HG03097 (cell line): ENCODE measurements around the gene PRKN.

Experiments
- ATAC-seq: cut with Tn5 transposase; IDR thresholded peaks from one replicate; pipeline ENCODE4 v1.9.1; 2021; ENCODE audit not compliant: unreplicated experiment, low FRiP score

The PRKN gene

GRCh38 chr6:161602359-161602758 is 1125.2 kb downstream of the PRKN start:
- no peak for ATAC-seq

- ATAC-seq, result no peak
These were observed 1128.7 kb downstream of the PRKN start for GRCh38 chr6:161598896-161599295.

DNA sequence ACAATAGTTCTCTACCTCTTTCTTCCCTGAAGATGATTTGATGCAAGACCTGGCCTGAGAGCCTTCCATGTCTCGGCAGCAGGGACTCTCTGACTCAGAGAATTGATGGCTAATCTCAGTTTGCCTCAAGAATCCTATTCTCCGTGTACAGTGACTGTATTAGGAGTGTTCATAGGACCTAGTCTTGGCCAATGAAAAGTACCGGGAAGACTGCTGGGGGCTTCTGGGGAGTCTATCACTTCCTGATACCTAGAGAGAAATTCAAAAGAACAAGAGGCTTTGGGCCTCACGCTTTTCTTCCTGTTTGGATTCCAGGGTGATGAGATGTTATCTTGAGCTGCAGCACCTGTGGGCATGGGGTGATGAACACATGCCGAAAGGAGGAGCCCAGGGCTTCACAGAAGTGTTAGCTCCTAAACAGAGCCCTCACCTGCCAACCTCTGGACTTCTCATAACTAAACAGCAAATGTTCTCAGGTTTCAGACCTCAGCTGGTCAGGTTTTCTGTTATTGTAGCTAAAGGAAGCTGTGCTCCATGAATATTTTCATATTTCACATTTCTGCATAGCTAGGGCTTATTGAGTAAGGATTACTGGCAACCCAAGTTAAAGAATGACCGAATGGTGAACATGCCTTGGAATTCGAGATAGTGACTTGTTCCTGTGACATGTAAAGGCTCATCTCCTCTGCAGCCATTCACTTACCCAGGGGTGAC is 1130.6 kb downstream of the PRKN start:
- ATAC-seq, result no peak

- no peak for ATAC-seq
These were observed 1133.2 kb downstream of the PRKN start for GRCh38 chr6:161594412-161594811.

- no peak for ATAC-seq
These were observed 1136.5 kb downstream of the PRKN start for GRCh38 chr6:161590961-161591627.

DNA sequence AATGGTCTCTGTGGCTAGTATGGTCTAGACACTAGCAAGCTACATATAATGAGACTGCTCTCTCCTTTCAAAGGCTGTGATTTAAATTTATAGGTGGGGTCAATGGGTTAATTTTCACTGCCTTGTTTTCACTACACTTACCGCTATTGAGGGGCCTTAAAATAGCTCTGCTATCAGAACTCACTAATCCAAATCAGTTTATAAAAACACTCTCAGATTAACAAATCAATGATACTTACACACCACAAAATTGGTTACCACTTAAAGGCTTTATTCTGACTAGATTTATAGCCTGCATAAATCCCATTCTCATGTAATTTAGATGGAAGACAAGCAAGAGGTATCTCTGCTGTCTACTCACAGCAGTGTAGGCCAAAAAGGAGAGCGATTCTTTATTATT is 1140.7 kb downstream of the PRKN start:
- ATAC-seq, result no peak

DNA sequence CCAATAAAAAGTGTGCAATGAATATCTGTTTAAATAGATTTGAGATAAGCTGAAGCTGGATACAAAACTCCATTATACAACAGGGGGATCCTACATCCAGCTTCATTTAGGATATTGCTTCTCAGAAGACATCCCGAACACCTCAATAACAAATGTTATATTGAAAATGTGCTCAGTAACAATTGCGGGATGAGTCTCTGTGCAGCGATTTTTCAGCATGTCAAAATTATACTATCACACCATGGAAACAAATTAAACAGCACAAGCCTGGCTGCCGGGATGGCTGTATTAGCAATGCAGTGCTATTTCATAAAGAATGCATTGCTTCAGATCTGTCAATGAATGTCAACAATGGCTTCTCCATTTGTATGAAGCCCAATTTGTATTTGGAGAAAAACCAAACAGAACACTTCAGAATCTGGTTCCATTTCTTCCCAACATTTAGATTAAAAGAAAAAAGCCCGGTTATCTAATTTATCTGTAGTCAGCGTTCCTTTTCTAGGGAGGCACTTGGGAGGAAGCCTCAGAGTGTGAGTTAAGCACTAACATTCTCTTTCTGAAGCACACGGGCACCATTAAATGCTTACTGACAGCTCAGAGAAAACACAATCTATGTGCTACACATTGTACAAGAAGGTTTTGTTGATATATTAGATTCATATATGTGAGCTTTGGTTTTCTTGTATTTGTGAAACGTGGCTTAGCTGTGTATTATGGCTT is 1142.8 kb downstream of the PRKN start:
- ATAC-seq, result no peak

GRCh38 chr6:161584051-161584450 is 1143.5 kb downstream of the PRKN start:
- no peak for ATAC-seq

GRCh38 chr6:161583584-161583983 is 1144.0 kb downstream of the PRKN start:
- ATAC-seq, result no peak

DNA sequence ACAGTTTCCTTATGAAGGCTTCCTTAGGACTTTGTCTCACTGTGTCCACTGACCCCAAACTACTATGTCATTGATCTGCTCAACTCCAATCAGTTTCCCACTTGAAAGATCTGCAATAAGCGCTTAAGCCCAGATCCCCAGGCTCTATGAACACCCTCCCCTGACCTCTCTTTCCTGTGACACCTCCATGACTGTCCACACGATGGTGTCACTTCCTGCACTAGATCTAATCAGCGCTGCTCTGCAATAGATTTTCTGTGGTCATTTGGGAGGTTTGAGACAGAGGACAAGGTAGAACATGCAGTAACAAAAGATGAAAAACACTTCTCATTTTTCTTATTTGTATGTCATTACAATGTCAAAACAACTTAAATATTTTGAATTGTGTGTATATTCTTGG is 1149.1 kb downstream of the PRKN start:
- no peak for ATAC-seq

DNA sequence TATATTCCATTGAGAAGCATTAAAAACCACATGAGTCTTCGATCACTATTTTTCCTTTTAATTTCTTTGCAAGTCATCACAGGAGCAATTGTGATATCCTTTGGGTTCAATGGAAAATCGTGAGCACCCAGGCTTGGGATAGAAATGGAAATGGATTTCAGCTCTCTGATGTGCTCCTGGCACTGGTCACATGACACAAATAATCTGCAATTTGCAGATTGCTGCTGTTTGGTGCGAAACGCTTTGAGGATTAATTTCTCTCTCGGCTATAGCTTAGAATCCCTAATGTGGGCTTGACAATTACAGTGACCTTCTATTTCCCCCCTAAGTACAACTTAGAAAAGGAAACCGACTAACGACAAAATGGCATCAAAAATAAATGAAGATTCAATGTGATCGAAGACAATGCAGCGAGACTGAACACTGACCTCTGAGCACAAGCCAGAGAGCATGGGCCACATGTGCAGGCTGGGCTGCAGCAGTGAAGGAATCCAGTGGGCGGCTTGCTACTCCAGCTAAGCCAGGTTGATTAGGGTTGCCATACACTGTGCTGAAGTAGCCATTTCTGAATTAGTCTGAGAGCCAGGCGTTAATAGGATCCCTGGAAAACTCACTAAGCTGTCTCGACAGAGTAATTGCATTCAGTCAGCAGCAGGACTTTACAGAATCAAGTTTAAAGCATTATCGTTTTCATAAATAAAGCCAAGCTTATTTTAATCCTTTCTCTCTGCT is 1151.9 kb downstream of the PRKN start:
- ATAC-seq, result no peak

- ATAC-seq, result no peak
These were observed 1158.6 kb downstream of the PRKN start for GRCh38 chr6:161568885-161569456.

GRCh38 chr6:161564952-161565351 is 1162.6 kb downstream of the PRKN start:
- ATAC-seq, result no peak

GRCh38 chr6:161561908-161562307 is 1165.7 kb downstream of the PRKN start:
- no peak for ATAC-seq

- no peak for ATAC-seq
These were observed 1170.0 kb downstream of the PRKN start for GRCh38 chr6:161557333-161558107.

- ATAC-seq, result no peak
These were observed 1172.7 kb downstream of the PRKN start for GRCh38 chr6:161554883-161555282.

GRCh38 chr6:161549977-161550655 is 1177.5 kb downstream of the PRKN start:
- ATAC-seq, result no peak

DNA sequence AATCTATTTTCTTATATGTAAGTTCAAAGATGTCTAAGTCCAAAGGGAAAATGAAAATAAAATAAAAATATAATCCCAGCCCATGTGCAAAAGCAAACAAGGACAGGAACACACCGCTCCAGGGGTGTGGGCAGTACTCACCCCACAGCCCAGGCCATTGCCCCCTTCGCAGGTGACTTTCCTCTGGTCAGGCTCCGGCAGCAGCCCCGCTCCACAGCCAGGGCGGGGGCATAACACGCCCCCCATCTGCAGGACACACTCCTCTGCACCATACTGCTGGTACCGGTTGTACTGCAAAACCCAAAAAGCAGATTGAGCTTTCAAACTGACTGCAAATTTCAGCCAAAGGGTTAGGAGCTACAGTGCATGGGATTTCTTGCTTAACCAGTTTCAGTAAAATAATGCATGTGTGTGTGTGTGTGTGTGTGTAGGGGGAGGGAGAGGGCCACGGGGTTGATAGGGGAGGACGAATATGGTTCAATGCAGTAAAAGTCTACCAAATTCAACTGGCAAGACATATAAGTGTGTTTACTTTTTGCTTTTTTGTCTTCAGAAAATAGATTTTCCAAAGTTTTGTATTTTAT is 1178.8 kb downstream of the PRKN start:
- no peak for ATAC-seq

GRCh38 chr6:161547617-161548016 is 1179.9 kb downstream of the PRKN start:
- no peak for ATAC-seq
